HEK293 (cell line): ENCODE results near the gene ACTG2.
A peak's percentile ranks its signal among the peaks of the same experiment; 100 is the strongest.

Source experiments
- CTCF ChIA-PET: fragments of 350-600 bp; formaldehyde crosslinking; extraction: SDS; loops from one replicate; lab custom pipeline; 2021; ENCODE audit warnings: antibody characterized with exemption; lab: Yijun Ruan, JAX
- POLR2A ChIA-PET: fragments of 300-600 bp; formaldehyde crosslinking; extraction: SDS; loops from one replicate; lab custom pipeline; 2020; ENCODE audit warnings: antibody characterized with exemption, inconsistent platforms; lab: Yijun Ruan, JAX
- H3K27ac ChIP-seq: fragments of 200-500 bp; sonication (Bioruptor generic); 2 replicates; pipeline ENCODE4 v1.5.1; 2014; ENCODE audit warnings: low read depth, low read length, control low read depth, inconsistent platforms; ENCODE audit errors: extremely low read depth
- H3K36me3 ChIP-seq, 2 experiments: fragments of 200-500 bp in 1 of 2; sonication (Bioruptor generic) in 1 of 2; 1 replicate in 1 of 2; 2 replicates in 1 of 2; pipeline ENCODE4 v1.5.1; 2014 to 2017; ENCODE audit warnings: inconsistent platforms in 2 of 2, low read length in 2 of 2; ENCODE audit not compliant: control insufficient read depth in 2 of 2, insufficient read depth in 1 of 2
- H3K4me1 ChIP-seq: fragments of 200-500 bp; sonication (Bioruptor generic); 2 replicates; pipeline ENCODE4 v1.5.1; 2014; ENCODE audit warnings: mild to moderate bottlenecking, low read length, inconsistent platforms; ENCODE audit not compliant: control insufficient read depth, insufficient read depth
- H3K4me3 ChIP-seq: 2 replicates; pipeline ENCODE4 v1.5.1; 2011; ENCODE audit warnings: low read depth, mild to moderate bottlenecking, control low read depth, low read length, moderate library complexity
- H3K9me3 ChIP-seq: fragments of 200-500 bp; sonication (Bioruptor generic); 2 replicates; pipeline ENCODE4 v1.5.1; 2014; ENCODE audit warnings: low read depth, low read length, inconsistent platforms; ENCODE audit not compliant: control insufficient read depth, insufficient read depth
- BCL11A ChIP-seq: fragments of 450-650 bp; formaldehyde crosslinking; IDR thresholded peaks from 2 replicates; pipeline ENCODE4 v1.5.1; 2016; ENCODE audit warnings: low read depth, missing biosample characterization, missing genetic modification characterization
- KLF1 ChIP-seq: fragments of 450-650 bp; formaldehyde crosslinking; IDR thresholded peaks from 2 replicates; pipeline ENCODE4 v1.5.1; 2016; ENCODE audit warnings: missing biosample characterization, missing genetic modification characterization
- KLF7 ChIP-seq: fragments of 450-650 bp; formaldehyde crosslinking; IDR thresholded peaks from 2 replicates; pipeline ENCODE4 v1.5.1; 2016; ENCODE audit warnings: missing biosample characterization, missing genetic modification characterization, borderline replicate concordance
- MZF1 ChIP-seq: fragments of 450-650 bp; formaldehyde crosslinking; IDR thresholded peaks from 2 replicates; pipeline ENCODE4 v1.5.1; 2017; ENCODE audit warnings: missing biosample characterization, missing genetic modification characterization, borderline replicate concordance
- PRDM2 ChIP-seq: fragments of 450-650 bp; formaldehyde crosslinking; IDR thresholded peaks from 2 replicates; pipeline ENCODE4 v1.5.1; 2016; ENCODE audit warnings: missing biosample characterization, missing genetic modification characterization, borderline replicate concordance
- REST ChIP-seq: fragments of 450-650 bp; formaldehyde crosslinking; IDR thresholded peaks from 2 replicates; pipeline ENCODE4 v1.5.1; 2016; ENCODE audit warnings: missing biosample characterization, missing genetic modification characterization
- SCRT2 ChIP-seq: fragments of 450-650 bp; formaldehyde crosslinking; IDR thresholded peaks from 2 replicates; pipeline ENCODE4 v1.5.1; 2016; ENCODE audit warnings: missing biosample characterization, missing genetic modification characterization
- ZNF114 ChIP-seq: fragments of 450-650 bp; formaldehyde crosslinking; IDR thresholded peaks from 2 replicates; pipeline ENCODE4 v1.5.0; 2017; ENCODE audit warnings: missing biosample characterization, missing genetic modification characterization
- ZNF140 ChIP-seq: fragments of 450-650 bp; formaldehyde crosslinking; IDR thresholded peaks from 2 replicates; pipeline ENCODE4 v1.5.1; 2016; ENCODE audit warnings: missing biosample characterization, missing genetic modification characterization
- ZNF221 ChIP-seq: fragments of 450-650 bp; formaldehyde crosslinking; IDR thresholded peaks from 2 replicates; pipeline ENCODE4 v1.5.1; 2017; ENCODE audit warnings: missing biosample characterization, missing genetic modification characterization, borderline replicate concordance
- ZNF24 ChIP-seq: fragments of 450-650 bp; formaldehyde crosslinking; IDR thresholded peaks from 2 replicates; pipeline ENCODE4 v1.5.1; 2016; ENCODE audit warnings: missing biosample characterization, missing genetic modification characterization
- ZNF302 ChIP-seq: fragments of 450-650 bp; formaldehyde crosslinking; IDR thresholded peaks from 2 replicates; pipeline ENCODE4 v1.5.1; 2016; ENCODE audit warnings: missing biosample characterization, missing genetic modification characterization, low read depth
- ZNF561 ChIP-seq: fragments of 450-650 bp; IDR thresholded peaks from 2 replicates; pipeline ENCODE4 v1.5.1; 2018; ENCODE audit warnings: missing biosample characterization, missing genetic modification characterization, borderline replicate concordance
- ZNF621 ChIP-seq: fragments of 450-650 bp; formaldehyde crosslinking; IDR thresholded peaks from 2 replicates; pipeline ENCODE4 v1.5.1; 2017; ENCODE audit warnings: missing biosample characterization, missing genetic modification characterization
- ZNF624 ChIP-seq: fragments of 450-650 bp; formaldehyde crosslinking; IDR thresholded peaks from 2 replicates; pipeline ENCODE4 v1.5.1; 2017; ENCODE audit warnings: missing biosample characterization, missing genetic modification characterization
- ZNF639 ChIP-seq: fragments of 450-650 bp; formaldehyde crosslinking; IDR thresholded peaks from 2 replicates; pipeline ENCODE4 v1.5.1; 2016; ENCODE audit warnings: missing biosample characterization, missing genetic modification characterization
- ZNF692 ChIP-seq: fragments of 450-650 bp; formaldehyde crosslinking; IDR thresholded peaks from 2 replicates; pipeline ENCODE4 v1.5.1; 2016; ENCODE audit warnings: missing biosample characterization, missing genetic modification characterization
- ZNF768 ChIP-seq: fragments of 450-650 bp; formaldehyde crosslinking; IDR thresholded peaks from 2 replicates; pipeline ENCODE4 v1.5.1; 2018; ENCODE audit warnings: missing biosample characterization, mild to moderate bottlenecking, missing genetic modification characterization

The ACTG2 gene

GRCh38 chr2:73925853-73926492, 33.2 kb downstream of the ACTG2 start:
- Histone ChIP-seq H3K4me3 (peak overlapping the region; percentile 22), H3K4me1 (peaks cover 13% of the 10 kb centered on the region), H3K27ac (no peak overlapping the region)
- POLR2A ChIA-PET: no interaction called here
- CTCF ChIA-PET: interaction anchor here (0.8 kb wide), 1 partner anchor 30 kb away, joined by 3 read pairs; no protein-coding TSS in a partner anchor
- TF ChIP-seq SCRT2 (tag by site-specific recombination): peak; percentile 61
- no peak for TF ChIP-seq ZNF621 (tag by site-specific recombination)
- TF ChIP-seq, all 188 proteins: peak for 1
- Histone ChIP-seq H3K9me3 (no peaks in the 10 kb centered on the region), H3K36me3 (peaks cover 0 to 13% of the 10 kb centered on the region in 2 experiments; a peak in 2 of 3 replicates)

- H3K36me3 ChIP-seq: peaks cover 2 to 20% of the 10 kb centered on the region in 2 experiments; a peak in 2 of 3 replicates
- H3K9me3 ChIP-seq: no peaks in the 10 kb centered on the region
- peaks cover 13% of the 10 kb centered on the region for H3K4me1 ChIP-seq
- POLR2A ChIA-PET: interaction anchor here (0.8 to 1.0 kb wide), 3 partner anchors 12 to 98 kb away, joined by 3 to 5 read pairs (median 5); no protein-coding TSS in a partner anchor
- peak within 1 kb of the TSS; percentile 67 for H3K27ac ChIP-seq
- CTCF ChIA-PET: interaction anchor here (0.7 to 0.8 kb wide), 2 partner anchors 42 to 194 kb away, joined by 3 to 4 read pairs; no protein-coding TSS in a partner anchor
- H3K4me3 ChIP-seq: peak within 1 kb of the TSS; percentile 95
- TF ChIP-seq ZNF221 (no peak), KLF1 (tag by site-specific recombination) (no peak; the same call in none of the 2 replicates), ZNF302 (tag by site-specific recombination) (no peak), BCL11A (tag by site-specific recombination) (no peak), MZF1 (tag by site-specific recombination) (no peak), REST (tag by site-specific recombination) (no peak), ZNF692 (tag by site-specific recombination) (peak; percentile 37; the same call in 1 of the 2 replicates), PRDM2 (tag by site-specific recombination) (no peak), ZNF114 (tag by site-specific recombination) (no peak), ZNF561 (tag by site-specific recombination) (no peak), ZNF624 (tag by site-specific recombination) (no peak), KLF7 (tag by site-specific recombination) (0 out of 2 replicates have a peak, but pooled peaks have one; percentile 15), ZNF768 (no peak), ZNF24 (tag by site-specific recombination) (0 out of 2 replicates have a peak, but pooled peaks have one; percentile 19), ZNF639 (tag by site-specific recombination) (no peak; the same call in 1 of the 2 replicates), ZNF140 (tag by site-specific recombination) (no peak)
Observed at GRCh38 chr2:73926493-73927327, 33.9 kb downstream of the ACTG2 start, which contains the start of gene DGUOK. DGUOK (plus strand) TSS chr2:73926880; CDS start chr2:73926911, 31 bp downstream.
